ENCODE measurements around the gene TDRD10.
"Not testable (repeated sequence)": the region's sequence is repeated elsewhere in the genome, so short reads cannot be mapped to it uniquely, and the experiment has no call there.

The TDRD10 gene

GRCh38 chr1:154478639-154479038, 23.4 kb upstream of the TDRD10 start:
- no peak for DNase-seq (ENCODE audit: low read depth in 1 of 2, low spot score in 1 of 2)

DNA sequence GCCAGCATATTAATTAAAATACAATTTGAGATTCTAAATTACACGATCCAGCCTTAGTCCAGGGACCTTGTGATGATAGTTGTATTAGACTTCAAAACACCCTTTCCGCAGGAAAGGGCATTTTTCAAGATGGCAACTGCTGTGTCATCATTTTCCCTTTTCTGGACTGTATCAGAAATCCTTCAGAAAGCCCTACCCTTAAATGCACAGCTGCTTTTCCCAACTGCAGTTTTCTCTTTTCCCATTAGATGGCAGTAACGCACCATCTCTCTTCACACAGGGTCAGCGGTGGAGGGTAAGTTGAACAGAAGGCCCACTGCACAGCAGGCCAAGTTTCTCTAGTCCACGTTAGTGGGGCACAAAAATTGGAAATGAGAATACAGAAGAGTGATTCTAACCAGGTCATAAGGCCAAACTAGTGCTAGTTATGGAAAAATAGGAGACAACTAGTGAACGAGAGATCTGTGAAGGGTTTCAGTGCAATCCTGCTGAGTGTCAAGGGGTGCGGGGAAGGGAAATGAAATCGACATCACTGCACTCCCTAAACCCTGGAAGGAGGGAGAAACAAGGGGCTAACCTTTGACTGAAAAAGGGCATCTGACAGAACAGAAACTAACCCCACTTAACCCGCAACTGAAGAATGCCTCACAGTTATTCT, 22.1 kb upstream of the TDRD10 start:
- DNase-seq (ENCODE audit: low read depth in 1 of 2, low spot score in 1 of 2), result peak in 1 of 2 donors; percentile 78

GRCh38 chr1:154481053-154481452, 21.0 kb upstream of the TDRD10 start:
- DNase-seq (ENCODE audit: low read depth in 1 of 2, low spot score in 1 of 2), result no peak

DNA sequence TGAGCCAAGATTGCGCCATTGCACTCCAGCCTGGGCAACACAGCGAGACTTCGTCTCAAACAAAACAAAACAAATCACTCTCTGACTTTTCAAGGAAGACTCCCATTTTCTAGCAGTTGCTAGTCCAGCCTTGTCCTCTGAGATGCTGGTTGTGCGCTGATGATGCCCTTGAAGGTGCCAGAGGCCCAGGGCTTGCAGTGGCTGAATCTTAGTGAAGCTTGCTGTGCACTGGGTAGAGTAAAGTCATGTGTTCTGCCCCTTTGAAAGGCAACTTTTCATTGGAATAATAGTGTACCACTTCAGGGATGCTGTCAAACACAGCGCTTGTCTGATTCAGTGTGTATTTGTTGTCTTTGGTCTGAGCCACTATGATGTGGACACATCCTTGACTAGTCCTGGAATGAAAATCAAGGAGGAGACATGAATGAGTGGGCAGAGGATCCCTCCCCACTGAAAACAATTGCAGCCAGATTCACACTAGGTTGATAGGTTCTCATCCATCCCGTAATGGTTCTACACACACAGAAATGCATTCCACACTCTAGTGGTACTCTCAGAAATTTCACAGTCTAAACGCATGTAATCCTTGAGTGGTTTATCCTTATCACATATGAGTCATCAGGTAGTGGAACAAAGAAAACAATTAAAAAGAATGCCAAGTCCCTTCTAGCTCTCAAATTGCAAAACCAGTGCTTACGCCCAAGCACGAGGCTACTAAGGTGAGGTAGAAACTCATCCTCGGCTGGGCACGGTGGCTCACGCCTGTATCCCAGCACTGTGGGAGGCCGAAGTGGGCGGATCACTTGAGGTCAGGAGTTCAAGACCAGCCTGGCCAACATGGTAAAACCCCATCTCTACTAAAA, 17.8 kb upstream of the TDRD10 start:
- no peak for DNase-seq (ENCODE audit: low read depth in 1 of 2, low spot score in 1 of 2)

DNA sequence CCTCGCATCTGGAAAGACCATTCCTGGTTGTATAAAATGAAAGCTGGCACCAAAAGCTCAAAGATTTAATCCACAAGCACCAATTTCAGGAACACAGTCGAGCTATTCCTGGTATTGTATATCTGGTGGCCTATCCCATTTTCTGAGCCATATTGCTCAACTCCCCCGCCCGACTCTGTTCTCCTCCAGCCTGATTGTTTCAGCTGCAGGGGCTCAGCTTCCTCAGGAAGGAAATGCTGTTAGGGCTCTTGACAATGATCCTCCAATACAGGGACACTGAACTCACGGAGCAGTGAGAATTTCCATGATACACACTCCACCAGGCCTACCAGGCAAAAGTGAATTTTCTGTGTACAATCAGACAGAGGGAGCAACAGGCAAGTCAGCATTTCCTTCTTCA, 16.9 kb upstream of the TDRD10 start:
- no peak for DNase-seq (ENCODE audit: low read depth in 1 of 2, low spot score in 1 of 2)

DNA sequence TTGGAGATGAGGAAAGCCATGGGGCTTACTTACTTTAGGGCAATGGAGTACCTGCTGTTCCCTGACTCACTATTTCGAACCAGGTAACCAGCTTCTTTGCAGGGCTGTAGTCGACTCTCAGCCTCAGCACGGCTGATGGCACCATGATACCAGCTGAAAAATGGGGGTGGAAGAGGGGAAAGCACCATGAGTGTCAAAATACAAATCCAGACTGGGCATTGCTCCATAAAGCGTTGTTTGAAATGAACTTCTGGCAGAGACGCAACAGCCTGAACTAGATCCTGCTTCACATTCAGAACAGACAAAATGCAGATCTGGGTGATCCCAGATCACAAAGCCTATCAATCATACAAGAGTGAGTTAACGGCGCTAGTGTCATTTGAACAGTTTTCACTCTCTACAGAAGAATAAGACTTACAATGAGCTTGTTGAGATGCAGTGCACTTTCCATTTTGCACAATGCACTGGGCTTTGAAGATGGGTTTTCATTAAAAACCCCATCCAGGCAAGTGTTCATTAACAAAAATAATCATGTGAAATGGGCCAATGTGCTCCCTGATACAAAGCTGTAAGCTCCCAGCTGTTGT, 16.0 kb upstream of the TDRD10 start:
- no peak for DNase-seq (ENCODE audit: low read depth in 1 of 2, low spot score in 1 of 2)

DNA sequence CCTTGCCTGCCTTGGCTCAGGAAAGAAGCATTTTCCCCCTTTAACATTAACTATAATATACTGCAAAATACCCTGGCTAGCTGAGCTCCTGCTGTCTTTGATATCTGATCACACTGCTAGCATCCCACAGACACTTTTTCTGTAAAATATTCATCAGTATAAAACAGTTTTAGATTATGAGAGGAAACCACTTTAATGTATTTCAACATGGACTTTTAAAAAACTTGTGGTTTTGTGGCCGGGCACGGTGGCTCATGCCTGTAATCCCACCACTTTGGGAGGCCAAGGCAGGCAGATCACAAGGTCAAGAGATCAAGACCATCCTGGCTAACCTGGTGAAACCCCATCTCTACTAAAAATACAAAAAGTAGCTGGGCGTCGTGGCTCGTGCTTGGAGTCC, 15.3 kb upstream of the TDRD10 start:
- DNase-seq (ENCODE audit: low read depth in 1 of 2, low spot score in 1 of 2), result not testable (repeated sequence)

DNA sequence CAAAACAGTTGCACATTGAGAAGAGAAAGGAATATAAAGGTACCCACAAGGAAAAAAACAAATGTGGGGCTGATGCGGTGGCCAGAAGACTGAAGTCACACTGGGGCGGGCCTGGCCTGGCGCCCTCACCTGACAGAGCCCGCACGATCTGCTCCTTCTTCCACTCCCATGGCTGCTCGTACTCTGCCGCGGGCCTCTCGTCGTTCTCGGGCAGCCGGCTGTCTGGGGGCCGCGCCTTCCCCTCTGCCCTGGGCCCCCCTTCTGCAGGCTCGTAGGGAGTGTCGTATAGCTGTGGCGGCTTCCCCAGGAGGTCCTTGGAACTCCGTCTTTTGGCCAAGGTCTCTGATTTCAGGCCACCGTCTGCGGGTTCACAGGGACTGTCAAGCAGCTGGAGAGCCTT, 13.1 kb upstream of the TDRD10 start:
- DNase-seq (ENCODE audit: low read depth in 1 of 2, low spot score in 1 of 2), result no peak

GRCh38 chr1:154489695-154490274, 12.2 kb upstream of the TDRD10 start:
- no peak for DNase-seq (ENCODE audit: low read depth in 1 of 2, low spot score in 1 of 2)

DNA sequence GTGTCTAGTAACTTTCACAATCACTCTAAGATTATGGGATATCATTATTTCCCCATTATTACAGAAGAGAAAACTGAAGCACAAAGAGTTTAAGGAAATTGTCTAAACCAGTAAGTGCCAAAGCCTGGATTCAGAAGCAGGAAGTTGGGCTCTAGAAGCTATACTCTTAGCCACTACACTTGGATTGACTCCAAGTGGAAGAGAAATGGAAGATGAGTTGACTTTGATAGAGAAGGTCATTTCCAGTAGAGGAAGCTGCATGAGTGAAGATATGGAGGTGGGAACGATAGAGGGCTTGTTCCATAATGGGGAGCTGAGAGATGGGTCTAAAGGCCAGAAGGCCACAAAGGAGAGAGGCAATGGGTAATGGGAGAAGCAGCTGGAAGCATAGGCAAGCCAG, 11.7 kb upstream of the TDRD10 start:
- DNase-seq (ENCODE audit: low read depth in 1 of 2, low spot score in 1 of 2), result no peak

DNA sequence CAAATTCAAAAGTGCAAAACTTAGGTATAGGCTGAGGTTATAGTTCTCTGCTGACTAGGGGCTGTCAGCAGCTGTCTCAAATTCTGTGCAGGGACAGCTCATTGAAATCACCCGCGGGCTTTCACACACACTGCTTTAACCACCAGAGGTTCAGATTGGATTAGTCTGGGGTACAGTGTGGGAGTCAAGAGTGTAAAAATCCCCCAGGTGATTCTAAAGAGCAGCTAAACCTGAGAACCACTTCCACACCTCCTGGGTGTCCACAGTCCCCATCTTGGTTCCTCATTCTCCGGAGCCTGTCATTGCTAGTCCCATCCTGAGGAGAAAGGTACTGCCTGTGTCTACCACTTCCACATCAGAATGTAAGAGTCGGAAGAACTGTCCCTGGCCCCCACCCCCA, 9.9 kb upstream of the TDRD10 start:
- no peak for DNase-seq (ENCODE audit: low read depth in 1 of 2, low spot score in 1 of 2)

- DNase-seq (ENCODE audit: low read depth in 1 of 2, low spot score in 1 of 2), result no peak
Measured at GRCh38 chr1:154493276-154493675, 8.7 kb upstream of the TDRD10 start.

DNA sequence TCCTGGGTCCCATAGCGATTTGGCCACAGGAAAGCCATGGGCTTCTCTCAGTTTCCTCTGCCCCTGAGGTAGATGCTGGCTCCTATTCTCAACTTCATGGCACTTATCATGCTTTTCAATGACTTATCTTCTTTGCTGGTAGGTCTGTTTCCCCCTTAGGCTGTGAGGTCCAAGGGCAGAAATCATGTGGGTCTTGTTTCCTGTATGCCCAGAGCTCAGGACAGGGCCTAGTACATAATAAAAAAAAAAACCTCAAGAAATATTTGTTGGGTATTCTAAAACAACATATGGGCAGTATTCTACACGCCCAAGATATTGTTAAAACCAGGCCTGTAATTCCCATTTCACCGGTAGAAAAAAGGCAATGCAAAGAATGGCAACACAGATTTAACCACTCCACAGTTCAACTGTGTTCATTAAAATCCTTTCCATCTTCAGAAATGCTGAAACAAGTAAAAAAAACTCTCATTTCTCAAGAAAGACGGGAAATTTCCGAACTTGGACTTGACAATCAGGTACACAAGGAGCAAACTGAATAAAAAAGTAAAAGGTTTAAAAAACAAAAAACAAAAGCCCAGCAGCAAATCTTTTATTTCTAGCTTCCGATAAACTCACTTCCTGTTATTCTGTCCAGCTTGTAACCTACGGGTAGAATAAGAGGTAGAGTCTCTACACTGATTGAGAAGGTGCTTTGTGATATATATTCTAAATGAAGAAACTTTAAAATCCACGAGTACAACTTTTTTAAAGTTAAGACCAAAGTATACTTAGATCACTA, 6.3 kb upstream of the TDRD10 start:
- no peak for DNase-seq (ENCODE audit: low read depth in 1 of 2, low spot score in 1 of 2)

GRCh38 chr1:154496383-154496782, 5.6 kb upstream of the TDRD10 start:
- DNase-seq (ENCODE audit: low read depth in 1 of 2, low spot score in 1 of 2), result no peak

DNA sequence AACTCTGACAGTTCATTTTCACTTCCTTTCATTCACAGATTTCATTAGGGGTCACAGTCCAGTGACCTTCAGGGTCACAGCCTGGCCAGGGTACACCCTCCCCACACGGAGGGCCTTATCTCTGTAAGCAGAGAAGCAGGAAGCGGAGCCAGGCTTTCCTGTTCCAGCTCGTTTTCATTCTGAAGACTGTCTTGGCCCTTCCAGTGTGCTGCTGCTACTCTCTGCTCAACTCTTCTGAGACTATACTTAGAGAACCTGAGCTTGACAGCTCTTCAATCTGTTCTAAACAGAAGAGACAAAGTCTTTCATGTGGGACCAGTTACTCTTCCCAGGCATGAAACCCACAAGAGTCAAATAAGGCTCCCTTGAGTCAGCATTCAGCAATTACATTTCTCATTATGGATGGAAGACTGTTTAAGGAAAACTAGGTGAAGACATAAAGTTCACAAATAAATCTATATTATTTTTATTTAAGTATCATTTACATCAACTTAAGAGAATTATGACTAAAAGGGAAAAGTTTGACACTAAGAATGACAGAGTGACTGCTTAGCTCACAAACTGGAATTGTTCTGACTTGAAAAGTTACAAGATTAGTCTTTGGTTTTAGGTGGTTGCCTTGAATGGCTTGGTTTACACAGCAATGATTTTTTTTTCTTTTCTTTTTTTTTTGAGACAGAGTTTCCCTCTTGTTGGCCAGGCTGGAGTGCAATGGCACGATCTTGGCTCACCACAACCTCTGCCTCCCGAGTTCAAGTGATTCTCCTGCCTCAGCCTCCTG, 4.8 kb upstream of the TDRD10 start:
- no peak for DNase-seq (ENCODE audit: low read depth in 1 of 2, low spot score in 1 of 2)

- DNase-seq (ENCODE audit: low read depth in 1 of 2, low spot score in 1 of 2), result no peak
Measured at GRCh38 chr1:154499446-154499845, 2.6 kb upstream of the TDRD10 start.

DNA sequence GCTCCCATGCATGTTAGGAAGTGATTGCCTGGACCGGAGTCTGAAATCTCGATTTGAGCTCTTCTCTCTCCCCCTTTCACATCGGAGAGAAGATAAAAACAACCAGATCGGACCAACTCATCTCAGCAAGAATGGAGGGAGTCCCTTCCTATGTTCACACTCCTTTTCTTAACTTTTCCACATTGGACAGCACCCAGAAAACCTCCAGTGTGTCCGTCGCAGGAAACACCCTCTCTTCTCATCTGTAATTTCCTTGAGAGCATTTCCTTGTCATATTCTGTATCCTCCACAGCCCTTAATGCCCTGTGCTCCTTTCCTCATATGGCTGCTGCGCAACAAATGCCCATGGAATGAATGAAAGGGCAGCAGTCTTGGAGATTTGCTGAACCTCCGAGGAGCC, 1.5 kb upstream of the TDRD10 start:
- no peak for DNase-seq (ENCODE audit: low read depth in 1 of 2, low spot score in 1 of 2)

DNA sequence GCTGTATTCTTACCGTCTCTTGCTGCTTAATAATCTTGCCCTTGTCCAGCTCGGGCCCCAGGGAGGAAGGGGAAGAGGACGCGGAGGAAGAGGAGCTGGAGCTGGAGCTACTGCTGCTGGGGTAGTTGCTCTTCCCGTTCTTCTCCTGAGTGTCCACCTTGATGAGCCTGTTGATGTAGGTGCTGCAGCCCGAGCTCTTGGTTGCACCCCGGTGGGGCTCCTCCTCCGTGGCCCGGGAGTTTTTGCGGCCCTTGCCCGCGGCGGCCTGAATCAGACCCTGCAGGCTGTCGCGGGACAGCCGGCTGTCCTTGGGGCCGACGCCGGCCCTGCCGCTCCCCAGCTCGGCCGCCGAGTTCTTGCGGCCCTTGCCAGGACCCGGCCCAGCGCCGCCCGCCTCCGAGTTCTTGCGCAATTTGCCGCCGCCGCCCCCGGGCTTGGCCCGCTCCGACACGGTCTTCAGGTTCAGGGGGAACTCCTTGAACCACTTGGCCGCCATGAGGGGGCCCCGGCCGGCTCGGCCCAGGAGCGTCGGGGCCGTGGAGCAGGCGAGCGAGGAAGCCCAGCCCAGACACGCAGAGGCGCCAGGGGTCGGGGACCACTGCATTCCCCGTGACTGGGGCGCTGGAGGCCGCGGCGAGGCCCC, 475 bp upstream of the TDRD10 start:
- no peak for DNase-seq (ENCODE audit: low read depth in 1 of 2, low spot score in 1 of 2)

GRCh38 chr1:154502744-154503115, 711 bp downstream of the TDRD10 start:
- no peak for DNase-seq (ENCODE audit: low read depth in 1 of 2, low spot score in 1 of 2)

GRCh38 chr1:154503898-154504297, 1.9 kb downstream of the TDRD10 start:
- DNase-seq (ENCODE audit: low read depth in 1 of 2, low spot score in 1 of 2), result no peak
